OCI-LY7 (cell line): ENCODE results near the gene LRRFIP1.

ENCODE experiments used
- EZH2phosphoT487 ChIP-seq: fragments of 200-600 bp; sonication (generic); IDR thresholded peaks from 2 replicates; pipeline ENCODE4 v1.6.1; 2018; ENCODE audit warnings: low read depth, borderline replicate concordance, mild to moderate bottlenecking, mixed run types, antibody characterized with exemption, low read length, moderate library complexity, mixed read lengths
- TF ChIP-seq, protein P1 (sequence below): fragments of 200-600 bp; sonication (generic); conservative IDR thresholded peaks from 2 replicates; pipeline ENCODE4 v1.5.1; 2014; ENCODE audit warnings: mild to moderate bottlenecking, antibody characterized with exemption, low read length, moderate library complexity, mixed read lengths

DNA sequence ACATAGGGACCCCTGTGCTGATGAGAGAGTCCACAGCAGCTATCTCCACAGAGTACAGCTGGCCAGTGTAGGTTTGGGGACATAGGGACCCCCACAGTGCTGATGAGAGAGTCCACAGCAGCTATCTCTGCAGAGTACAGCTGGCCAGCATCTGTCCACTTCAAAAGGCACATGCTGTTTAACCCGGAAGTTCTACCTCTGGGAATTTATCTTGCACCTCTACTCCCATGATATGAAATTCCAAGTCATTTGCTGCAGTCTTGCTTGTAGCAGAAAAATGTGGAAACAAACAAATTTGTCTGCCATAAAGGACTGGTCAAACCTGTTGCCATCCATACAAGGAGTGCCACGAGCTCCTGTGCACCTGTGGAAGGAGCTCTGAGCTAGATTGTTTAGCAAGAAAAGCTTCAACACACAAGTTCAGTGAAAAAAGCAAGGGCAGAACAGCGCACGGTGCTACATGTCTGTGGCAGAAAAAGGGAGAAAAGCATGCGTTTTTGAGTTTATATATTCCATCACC is 33.1 kb downstream of the LRRFIP1 start:
- TF ChIP-seq, protein P1, sequence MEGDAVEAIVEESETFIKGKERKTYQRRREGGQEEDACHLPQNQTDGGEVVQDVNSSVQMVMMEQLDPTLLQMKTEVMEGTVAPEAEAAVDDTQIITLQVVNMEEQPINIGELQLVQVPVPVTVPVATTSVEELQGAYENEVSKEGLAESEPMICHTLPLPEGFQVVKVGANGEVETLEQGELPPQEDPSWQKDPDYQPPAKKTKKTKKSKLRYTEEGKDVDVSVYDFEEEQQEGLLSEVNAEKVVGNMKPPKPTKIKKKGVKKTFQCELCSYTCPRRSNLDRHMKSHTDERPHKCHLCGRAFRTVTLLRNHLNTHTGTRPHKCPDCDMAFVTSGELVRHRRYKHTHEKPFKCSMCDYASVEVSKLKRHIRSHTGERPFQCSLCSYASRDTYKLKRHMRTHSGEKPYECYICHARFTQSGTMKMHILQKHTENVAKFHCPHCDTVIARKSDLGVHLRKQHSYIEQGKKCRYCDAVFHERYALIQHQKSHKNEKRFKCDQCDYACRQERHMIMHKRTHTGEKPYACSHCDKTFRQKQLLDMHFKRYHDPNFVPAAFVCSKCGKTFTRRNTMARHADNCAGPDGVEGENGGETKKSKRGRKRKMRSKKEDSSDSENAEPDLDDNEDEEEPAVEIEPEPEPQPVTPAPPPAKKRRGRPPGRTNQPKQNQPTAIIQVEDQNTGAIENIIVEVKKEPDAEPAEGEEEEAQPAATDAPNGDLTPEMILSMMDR = no peak
- no peak for TF ChIP-seq EZH2phosphoT487
